ENCODE measurements around the gene PPEF1.

DNA sequence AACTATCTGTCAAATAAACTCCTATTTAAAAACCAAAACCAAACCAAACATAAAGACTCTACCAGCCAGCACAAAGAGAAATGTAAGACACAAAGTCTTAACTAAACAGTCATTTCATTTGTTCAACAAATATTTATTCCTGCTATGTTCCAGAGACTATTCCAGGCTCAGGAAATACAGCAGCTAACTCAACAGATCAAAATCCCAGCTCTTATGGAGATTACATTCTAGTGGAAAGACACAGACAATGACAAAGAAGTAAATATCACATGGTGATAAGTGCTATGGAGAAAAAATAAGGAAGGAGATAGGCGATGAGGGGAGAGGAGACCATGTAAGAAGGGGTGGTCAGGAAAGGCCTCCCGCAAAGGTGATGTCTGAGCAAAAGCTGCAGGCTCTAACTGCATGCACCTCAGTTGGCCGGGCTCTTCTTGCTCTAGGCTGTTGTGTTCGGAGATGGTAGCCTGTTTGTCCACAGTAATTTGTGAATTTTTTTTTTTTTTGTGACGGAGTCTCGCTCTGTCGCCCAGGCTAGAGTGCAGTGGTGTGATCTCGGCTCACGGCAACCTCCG is 15.1 kb downstream of the PPEF1 start:
- TF ChIP-seq, protein P1, sequence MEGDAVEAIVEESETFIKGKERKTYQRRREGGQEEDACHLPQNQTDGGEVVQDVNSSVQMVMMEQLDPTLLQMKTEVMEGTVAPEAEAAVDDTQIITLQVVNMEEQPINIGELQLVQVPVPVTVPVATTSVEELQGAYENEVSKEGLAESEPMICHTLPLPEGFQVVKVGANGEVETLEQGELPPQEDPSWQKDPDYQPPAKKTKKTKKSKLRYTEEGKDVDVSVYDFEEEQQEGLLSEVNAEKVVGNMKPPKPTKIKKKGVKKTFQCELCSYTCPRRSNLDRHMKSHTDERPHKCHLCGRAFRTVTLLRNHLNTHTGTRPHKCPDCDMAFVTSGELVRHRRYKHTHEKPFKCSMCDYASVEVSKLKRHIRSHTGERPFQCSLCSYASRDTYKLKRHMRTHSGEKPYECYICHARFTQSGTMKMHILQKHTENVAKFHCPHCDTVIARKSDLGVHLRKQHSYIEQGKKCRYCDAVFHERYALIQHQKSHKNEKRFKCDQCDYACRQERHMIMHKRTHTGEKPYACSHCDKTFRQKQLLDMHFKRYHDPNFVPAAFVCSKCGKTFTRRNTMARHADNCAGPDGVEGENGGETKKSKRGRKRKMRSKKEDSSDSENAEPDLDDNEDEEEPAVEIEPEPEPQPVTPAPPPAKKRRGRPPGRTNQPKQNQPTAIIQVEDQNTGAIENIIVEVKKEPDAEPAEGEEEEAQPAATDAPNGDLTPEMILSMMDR (conservative IDR thresholded peaks at IDR 0.05; ENCODE audit: low read depth, low read length): no peak
- no peak for TF ChIP-seq POLR2A (IDR thresholded peaks at IDR 0.05; ENCODE audit: low read depth, low read length)
- TF ChIP-seq, protein P2, sequence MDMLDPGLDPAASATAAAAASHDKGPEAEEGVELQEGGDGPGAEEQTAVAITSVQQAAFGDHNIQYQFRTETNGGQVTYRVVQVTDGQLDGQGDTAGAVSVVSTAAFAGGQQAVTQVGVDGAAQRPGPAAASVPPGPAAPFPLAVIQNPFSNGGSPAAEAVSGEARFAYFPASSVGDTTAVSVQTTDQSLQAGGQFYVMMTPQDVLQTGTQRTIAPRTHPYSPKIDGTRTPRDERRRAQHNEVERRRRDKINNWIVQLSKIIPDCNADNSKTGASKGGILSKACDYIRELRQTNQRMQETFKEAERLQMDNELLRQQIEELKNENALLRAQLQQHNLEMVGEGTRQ (IDR thresholded peaks at IDR 0.05; ENCODE audit: low read depth, low read length): no peak
